MCF 10A (cell line): Measurements from ENCODE around the gene MCTP2. TPM values are rescaled to one million over a fixed set of nuclear protein-coding genes. Genes with fewer than 3 reads are reported as not detected.

ENCODE experiments used
- BruUV-seq: library from RNA; stranded (reverse); fragments of 400-500 nt; replicated peaks from 2 replicates; lab custom pipeline; 2021; lab: Mats Ljungman, UMichigan
- CTCF ChIA-PET: fragments of 300-600 bp; sonication (Branson Sonifier 250); formaldehyde crosslinking; extraction: SDS; loops from one replicate; lab custom pipeline; 2021; ENCODE audit warnings: antibody characterized with exemption, inconsistent platforms; lab: Yijun Ruan, JAX
- POLR2A ChIA-PET: fragments of 300-600, 350-650 bp; sonication (Branson Sonifier 250); formaldehyde crosslinking; extraction: SDS; loops from one replicate; lab custom pipeline; 2020; ENCODE audit warnings: antibody characterized with exemption, inconsistent platforms; lab: Yijun Ruan, JAX
- DNase-seq: peaks from one replicate; pipeline ENCODE4 v3.0.0-alpha.2; 2018; ENCODE audit not compliant: unreplicated experiment
- H3K27ac Mint-ChIP-seq: one replicate; pipeline ENCODE4 v1.8.0; 2022; ENCODE audit warnings: mild to moderate bottlenecking, low read depth, mixed read lengths; ENCODE audit not compliant: unreplicated experiment
- H3K27me3 Mint-ChIP-seq: one replicate; pipeline ENCODE4 v1.8.0; 2022; ENCODE audit warnings: mixed read lengths; ENCODE audit not compliant: insufficient read depth, unreplicated experiment
- H3K36me3 Mint-ChIP-seq: one replicate; pipeline ENCODE4 v1.8.0; 2022; ENCODE audit warnings: mild to moderate bottlenecking, moderate library complexity, mixed read lengths; ENCODE audit not compliant: insufficient read depth, unreplicated experiment
- H3K4me1 Mint-ChIP-seq: one replicate; pipeline ENCODE4 v1.8.0; 2022; ENCODE audit warnings: mixed read lengths; ENCODE audit not compliant: insufficient read depth, unreplicated experiment
- H3K4me3 Mint-ChIP-seq: one replicate; pipeline ENCODE4 v1.8.0; 2022; ENCODE audit warnings: mild to moderate bottlenecking, moderate library complexity, mixed read lengths; ENCODE audit not compliant: unreplicated experiment
- H3K9me3 Mint-ChIP-seq: one replicate; pipeline ENCODE4 v1.8.0; 2022; ENCODE audit warnings: mixed read lengths; ENCODE audit not compliant: unreplicated experiment
- intact Hi-C: fragments of 100-400 bp; cut with micrococcal nuclease; formaldehyde crosslinking; loops from 2 replicates; pipeline ENCODE4 v1.14.1; 2022
- total RNA-seq: library from RNA; stranded (reverse); gene quantifications from 2 replicates; pipeline ENCODE4 v1.2.3, GENCODE V29; 2022
- TF ChIP-seq, protein P1 (sequence below): fragments of 200-600 bp; IDR thresholded peaks from one replicate; pipeline ENCODE4 v1.8.0; 2022; ENCODE audit warnings: antibody characterized with exemption, mild to moderate bottlenecking; ENCODE audit not compliant: unreplicated experiment

MCTP2 gene
- total RNA-seq, 1 experiment from 2014 or later, result 25.7 TPM

DNA sequence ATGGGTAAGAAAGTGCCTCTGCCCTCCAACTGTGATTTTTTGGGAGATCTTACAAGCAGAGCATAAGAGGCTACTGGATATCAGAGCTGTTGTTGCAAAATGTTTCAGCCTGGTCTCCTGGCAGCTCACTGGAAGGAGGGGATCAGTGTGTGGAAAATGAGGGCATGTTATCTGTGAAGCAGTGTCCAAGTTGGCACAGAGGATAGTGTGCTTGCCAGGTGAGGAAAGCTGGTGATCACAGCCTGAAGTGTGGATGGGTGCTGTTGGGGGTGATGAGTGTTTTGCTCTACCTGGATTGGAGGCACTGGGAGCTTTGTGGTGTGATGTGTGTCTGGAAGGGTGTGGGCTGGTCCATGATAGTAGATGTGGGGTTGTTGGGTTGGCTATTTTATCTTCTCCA is 69.3 kb downstream of the MCTP2 start:
- Mint-ChIP-seq H3K4me3 (no peak overlapping the region), H3K36me3 (peaks cover 13% of the 10 kb centered on the region), H3K9me3 (no peaks in the 10 kb centered on the region), H3K4me1 (no peaks in the 10 kb centered on the region), H3K27me3 (no peaks in the 10 kb centered on the region), H3K27ac (no peak overlapping the region)
- POLR2A ChIA-PET, result interaction anchor here (1.3 kb wide), 1 partner anchor 71 kb away, joined by 6 read pairs; no protein-coding TSS in a partner anchor
- TF ChIP-seq, protein P1, sequence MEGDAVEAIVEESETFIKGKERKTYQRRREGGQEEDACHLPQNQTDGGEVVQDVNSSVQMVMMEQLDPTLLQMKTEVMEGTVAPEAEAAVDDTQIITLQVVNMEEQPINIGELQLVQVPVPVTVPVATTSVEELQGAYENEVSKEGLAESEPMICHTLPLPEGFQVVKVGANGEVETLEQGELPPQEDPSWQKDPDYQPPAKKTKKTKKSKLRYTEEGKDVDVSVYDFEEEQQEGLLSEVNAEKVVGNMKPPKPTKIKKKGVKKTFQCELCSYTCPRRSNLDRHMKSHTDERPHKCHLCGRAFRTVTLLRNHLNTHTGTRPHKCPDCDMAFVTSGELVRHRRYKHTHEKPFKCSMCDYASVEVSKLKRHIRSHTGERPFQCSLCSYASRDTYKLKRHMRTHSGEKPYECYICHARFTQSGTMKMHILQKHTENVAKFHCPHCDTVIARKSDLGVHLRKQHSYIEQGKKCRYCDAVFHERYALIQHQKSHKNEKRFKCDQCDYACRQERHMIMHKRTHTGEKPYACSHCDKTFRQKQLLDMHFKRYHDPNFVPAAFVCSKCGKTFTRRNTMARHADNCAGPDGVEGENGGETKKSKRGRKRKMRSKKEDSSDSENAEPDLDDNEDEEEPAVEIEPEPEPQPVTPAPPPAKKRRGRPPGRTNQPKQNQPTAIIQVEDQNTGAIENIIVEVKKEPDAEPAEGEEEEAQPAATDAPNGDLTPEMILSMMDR, result no peak
- CTCF ChIA-PET, result interaction anchor here (0.7 to 1.3 kb wide), 2 partner anchors 27 to 225 kb away, joined by 7 read pairs; no protein-coding TSS in a partner anchor
- no peak for DNase-seq
- intact Hi-C loops, result no loop called here
- BruUV-seq, result no TSS peak

DNA sequence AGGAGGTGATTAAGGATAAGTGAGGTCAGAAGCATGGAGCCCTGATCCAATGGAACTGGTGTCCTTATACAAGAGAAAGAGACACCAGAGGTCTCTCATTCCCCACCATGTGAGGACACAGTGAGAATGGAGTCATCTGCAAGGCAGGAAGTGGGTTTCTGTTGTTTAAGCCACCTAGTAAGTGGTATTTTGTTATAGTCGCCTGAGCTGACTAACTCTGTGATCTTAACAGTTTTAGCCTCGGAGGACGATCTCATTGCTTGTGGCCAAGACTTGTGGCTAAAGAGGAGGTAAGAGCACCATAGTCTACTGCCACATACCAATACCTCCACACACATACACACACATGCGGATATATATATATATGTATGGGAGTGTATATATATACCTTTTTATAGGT is 73.8 kb downstream of the MCTP2 start:
- Mint-ChIP-seq H3K4me1 (peaks cover 19% of the 10 kb centered on the region), H3K36me3 (peaks cover 21% of the 10 kb centered on the region), H3K27ac (no peak overlapping the region), H3K9me3 (no peaks in the 10 kb centered on the region), H3K27me3 (no peaks in the 10 kb centered on the region), H3K4me3 (no peak overlapping the region)
- TF ChIP-seq, protein P1, result no peak
- CTCF ChIA-PET, result no interaction called here
- BruUV-seq, result no TSS peak
- POLR2A ChIA-PET, result no interaction called here
- intact Hi-C loops, result no loop called here
- DNase-seq, result no peak

DNA sequence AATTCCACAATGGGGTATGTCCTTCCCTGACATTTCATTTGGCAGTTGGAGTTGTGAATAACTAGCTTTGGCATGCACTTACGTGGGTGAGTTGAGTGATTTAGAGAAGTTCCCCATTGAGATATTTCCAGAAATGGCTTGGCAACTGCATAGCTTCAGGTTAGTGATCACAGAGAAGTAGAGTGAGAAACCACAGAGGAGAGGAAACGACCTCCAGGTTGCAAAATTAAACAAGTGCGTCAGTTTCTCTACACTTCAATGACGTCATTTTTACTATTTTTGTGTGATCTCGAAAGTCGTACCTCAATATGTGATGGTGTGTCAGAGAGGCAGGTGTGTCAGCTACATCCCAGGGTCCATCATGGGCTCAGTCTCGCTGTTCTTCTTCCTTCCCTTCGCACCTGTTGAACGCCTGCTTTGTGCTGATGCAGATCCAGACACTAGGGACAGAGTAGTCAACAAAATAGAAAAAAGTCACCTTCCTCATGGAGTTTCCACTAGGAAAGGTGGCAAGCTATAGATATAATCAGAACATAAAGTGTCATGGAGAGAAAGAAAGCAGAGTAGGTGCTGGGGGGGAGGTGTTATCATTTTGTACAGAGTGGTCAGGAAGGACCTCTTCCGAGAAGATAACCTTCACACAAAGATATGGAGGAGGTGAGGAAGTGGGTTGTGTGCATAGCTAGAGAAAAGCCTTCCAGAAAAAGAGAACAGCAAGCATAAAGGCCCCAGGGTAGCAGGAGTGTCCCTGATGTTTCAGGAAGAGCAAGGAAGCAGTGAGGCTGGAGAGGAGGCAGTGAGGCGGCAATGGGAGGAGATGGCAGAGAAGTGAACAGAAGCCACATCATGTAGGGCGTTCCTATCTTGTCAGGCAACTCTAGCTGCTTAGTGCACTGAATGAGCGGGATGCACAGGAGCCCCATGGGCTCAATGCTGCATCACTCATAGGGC is 75.6 kb downstream of the MCTP2 start:
- peak; percentile 75 for DNase-seq
- Mint-ChIP-seq H3K27me3 (no peaks in the 10 kb centered on the region), H3K27ac (peak overlapping the region; percentile 1), H3K4me1 (peaks cover 19% of the 10 kb centered on the region), H3K9me3 (no peaks in the 10 kb centered on the region), H3K4me3 (no peak overlapping the region), H3K36me3 (peaks cover 18% of the 10 kb centered on the region)
- BruUV-seq, result no TSS peak
- ChIA-PET POLR2A (interaction anchor here (0.8 to 1.2 kb wide), 3 partner anchors 23 to 76 kb away, joined by 3 to 4 read pairs (median 4); no protein-coding TSS in a partner anchor), CTCF (interaction anchor here (0.6 to 2.4 kb wide), 4 partner anchors 9 to 167 kb away, joined by 3 to 16 read pairs (median 4); no protein-coding TSS in a partner anchor)
- intact Hi-C loops, result no loop called here
- TF ChIP-seq, protein P1, result no peak

DNA sequence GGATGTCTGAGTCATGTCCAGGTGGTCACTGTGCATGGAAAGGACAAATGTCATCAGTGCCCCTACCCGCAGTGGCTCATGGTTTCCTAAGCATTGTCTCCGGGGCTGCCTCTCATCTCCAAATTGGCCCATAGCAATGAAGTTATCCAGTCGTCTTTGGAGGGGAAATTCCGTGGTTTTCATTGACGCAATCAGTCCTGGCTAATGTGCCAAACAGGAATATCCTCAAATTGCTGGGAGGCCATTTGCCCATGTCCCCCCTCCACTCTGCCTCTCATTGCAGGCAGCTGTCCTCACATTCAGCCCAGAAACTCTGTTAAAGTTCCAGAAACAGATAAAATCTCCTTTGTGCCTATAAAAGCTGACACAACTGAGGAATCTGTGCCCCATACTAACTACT is 81.6 kb downstream of the MCTP2 start:
- BruUV-seq, result no TSS peak
- TF ChIP-seq, protein P1, result no peak
- H3K4me3 Mint-ChIP-seq, result no peak overlapping the region
- H3K4me1 Mint-ChIP-seq, result no peaks in the 10 kb centered on the region
- no peak overlapping the region for H3K27ac Mint-ChIP-seq
- H3K27me3 Mint-ChIP-seq, result no peaks in the 10 kb centered on the region
- ChIA-PET CTCF (interaction anchor here (1.0 to 2.2 kb wide), 3 partner anchors 8 to 149 kb away, joined by 3 to 9 read pairs (median 4); no protein-coding TSS in a partner anchor), POLR2A (no interaction called here)
- no peaks in the 10 kb centered on the region for H3K9me3 Mint-ChIP-seq
- intact Hi-C loops, result no loop called here
- peaks cover 37% of the 10 kb centered on the region for H3K36me3 Mint-ChIP-seq
- peak; percentile 76 for DNase-seq
